ENCODE data around the gene PGGHG.

The PGGHG gene

DNA sequence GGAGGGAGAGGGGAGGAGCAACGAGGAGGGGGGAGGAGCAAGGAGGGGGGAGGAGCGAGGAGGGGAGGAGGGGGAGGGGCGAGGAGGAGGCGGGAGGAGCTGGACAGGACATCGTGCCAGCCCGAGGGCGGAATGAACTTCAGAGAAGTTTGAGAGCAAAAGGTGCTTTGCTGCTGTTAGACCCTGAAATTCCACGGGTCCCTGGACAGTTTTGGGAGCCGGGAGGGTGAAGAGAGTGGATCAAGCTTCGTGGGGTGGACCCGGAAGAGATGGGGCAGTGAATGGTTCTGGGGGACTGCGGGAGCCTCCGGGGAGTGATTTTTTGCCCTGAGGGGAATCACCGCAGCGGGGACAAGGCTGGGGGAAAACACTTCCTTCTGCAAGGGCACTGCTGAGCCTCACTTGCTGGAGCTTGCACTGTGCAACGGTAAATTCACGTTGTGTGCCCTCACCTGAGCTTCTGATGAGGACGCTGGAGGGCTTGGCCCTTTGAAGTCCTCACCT lies 21.4 kb upstream of the PGGHG start:
- Histone ChIP-seq H3K27ac (peak overlapping the region in 20 of 21 experiments; percentile 36 to 95 (median 82)), H3K4me3 (peak overlapping the region; percentile 14 to 42 (median 26))

DNA sequence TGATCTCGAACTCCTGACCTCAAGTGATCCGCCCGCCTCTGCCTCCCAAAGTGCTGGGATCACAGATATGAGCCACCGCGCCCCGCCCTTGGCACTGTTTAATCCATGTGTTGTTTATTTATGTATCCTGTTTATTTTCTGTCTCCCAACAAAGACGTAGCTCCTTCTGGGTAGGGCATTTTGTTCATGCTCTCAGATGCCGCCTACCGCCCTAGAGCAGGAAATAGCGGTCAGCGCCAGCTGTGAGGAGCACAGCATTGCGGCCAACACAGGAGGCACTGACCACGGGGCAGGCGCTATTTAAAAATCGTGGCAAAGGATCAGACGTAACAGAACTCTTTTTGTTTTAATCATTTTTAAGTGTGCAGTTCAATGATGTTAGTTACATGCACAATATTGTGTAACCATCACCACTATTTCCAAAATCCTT lies 20.2 kb upstream of the PGGHG start:
- Histone ChIP-seq H3K27ac (peak overlapping the region; percentile 15 to 95 (median 82)), H3K4me3 (peak overlapping the region; percentile 1 to 42 (median 23))

DNA sequence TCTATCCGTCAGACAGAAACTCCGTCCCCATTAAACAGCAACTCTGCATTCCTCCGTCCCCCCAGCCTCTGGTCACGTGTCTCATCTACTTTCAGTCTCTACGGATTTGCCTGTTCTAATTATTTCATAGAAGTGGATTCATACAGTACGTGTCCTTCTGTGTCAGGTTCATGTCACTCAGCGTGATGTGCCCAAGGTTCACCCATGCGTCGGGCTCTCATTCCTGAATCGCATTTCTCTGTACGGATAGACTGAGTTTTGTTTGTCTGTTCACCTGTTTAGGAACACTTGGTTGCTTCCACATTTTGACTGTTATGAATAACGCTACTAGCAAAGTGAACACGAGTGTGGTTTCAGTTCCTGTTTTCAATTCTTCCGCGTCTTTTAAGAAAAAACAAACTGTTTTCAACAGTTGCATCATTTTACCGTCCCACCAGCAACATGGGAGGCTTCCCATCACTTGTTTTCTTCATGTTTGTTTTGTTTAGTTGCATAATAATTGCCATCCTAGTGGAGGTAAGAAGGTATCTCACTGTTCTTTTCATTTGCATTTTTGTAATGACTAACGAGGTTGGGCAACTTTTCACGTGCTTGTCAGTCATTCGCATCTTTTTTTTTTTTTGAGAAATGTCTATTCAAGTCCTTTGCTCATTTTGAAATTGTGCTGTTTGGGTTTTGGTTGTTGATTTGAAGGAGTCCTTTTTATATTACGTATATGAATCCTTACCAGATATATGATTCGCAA lies 19.6 kb upstream of the PGGHG start:
- Histone ChIP-seq H3K27ac (peak overlapping the region in 20 of 21 experiments; percentile 36 to 95 (median 82)), H3K4me3 (peak overlapping the region in 6 of 7 experiments; percentile 1 to 42 (median 17))

DNA sequence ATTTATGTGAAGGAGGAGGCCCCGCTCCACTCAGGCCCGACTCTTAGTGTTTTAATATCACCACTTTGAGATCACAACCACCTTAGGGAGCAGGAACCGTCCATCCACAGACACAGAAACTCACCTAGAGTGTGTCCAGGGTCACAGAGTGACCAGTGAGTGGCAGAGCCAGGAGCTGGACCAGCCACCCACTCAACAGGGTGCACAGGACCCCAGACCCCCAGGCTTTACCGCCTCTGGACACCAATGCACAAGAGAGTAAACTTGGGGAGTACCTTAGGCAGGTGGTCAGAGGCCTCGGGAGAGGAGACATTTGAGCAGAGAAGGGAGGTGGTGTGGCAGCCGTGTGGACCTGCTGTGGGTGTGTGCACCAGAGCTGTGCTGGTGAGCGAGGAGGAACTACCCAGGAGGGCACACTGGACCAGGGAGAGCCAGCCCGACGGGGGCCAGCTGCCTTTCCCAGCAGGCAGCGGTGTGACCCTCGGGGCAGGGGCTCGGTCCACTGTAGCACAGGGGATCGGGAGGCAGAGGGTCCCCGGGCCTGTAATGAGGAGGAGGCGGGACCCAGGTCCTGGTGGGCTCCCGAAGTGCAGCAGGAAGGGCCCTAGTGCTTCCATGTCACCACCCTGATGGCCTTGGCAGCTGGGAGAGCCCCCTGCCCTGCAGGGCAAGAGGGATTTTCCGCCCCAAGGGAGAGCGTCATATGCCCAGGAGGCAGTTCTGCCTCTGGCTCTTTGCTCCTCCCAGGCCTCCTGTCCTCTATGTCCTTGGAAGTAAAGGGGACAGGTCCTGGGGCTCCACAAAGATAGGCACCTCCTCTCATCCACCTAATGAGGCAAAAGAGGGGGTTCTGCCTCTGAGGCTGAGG lies 18.2 kb upstream of the PGGHG start:
- Histone ChIP-seq H3K4me3 (no peak overlapping the region), H3K27ac (peak overlapping the region in 13 of 21 experiments; percentile 7 to 95 (median 82))

DNA sequence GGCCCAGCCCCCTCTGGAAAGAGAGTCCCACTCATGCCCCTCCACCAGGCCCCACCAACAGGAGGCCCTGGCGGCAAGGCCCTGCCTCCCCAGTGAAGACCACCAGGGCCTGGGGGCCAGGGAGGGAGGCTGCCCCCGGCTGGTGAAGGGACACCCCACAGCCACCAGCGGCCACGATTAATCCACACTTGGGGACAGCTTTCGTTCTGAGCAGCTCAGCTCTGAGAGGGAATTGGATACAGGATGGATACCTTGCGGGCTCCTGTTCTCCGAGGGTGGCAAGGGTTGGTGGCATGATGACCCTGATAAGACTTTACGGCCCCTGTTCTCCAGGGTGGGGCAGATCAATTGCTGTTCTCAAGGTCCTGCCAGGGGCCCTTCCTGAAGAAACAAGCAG lies 17.6 kb upstream of the PGGHG start:
- H3K4me3 ChIP-seq, result no peak overlapping the region
- peak overlapping the region in 1 of 21 experiments; percentile 95 for H3K27ac ChIP-seq

DNA sequence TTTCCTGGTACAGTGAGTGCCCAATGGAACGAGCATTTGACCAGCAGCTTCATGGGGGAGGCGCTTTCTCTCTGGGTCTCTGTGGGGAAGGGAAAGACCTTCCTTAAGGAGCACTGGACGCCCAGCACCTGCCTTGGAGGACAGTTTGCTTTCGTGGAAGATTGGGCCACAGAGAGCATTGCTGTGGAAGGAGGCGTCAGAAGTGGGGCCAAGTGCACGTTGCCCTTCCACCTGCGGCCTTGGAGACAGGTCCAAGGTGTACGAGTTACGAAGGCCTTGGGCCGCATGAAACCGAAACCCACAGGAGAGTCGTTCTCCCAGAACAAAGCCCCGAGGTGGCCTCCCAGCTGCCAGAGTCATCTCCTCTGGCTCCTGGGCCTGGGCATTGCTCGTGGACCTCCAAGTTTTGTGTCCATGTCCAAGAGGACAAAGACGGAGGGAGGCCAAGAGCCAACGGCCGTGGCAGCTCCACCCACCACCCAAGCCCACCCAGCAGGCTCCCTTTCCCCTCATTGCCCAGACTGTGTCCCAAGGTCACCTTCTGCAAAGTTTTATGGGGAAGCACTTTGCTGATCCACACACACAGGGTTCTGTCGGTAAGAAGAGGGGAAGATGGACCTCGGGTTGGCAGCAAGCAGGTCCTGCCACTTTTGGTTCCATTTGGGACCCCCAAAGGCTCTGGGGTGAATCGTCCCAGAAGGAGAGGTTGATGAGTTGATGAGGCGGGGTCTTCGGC lies 16.6 kb upstream of the PGGHG start:
- Histone ChIP-seq H3K4me3 (no peak overlapping the region), H3K27ac (no peak overlapping the region)

DNA sequence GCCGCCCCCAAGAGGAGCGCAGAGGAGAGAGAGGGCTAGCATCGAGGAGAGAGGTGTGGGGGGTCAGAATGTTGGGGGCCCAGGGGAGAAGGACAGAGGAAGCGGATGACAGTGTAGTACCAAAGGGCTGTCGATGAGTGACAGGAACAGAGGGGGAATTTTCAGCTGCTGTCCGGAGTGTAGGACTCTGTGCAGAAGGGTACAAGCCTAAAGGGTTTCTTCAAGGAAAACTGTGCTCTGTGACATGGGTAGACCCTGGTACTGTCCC lies 16.1 kb upstream of the PGGHG start:
- Histone ChIP-seq H3K4me3 (no peak overlapping the region), H3K27ac (no peak overlapping the region)

DNA sequence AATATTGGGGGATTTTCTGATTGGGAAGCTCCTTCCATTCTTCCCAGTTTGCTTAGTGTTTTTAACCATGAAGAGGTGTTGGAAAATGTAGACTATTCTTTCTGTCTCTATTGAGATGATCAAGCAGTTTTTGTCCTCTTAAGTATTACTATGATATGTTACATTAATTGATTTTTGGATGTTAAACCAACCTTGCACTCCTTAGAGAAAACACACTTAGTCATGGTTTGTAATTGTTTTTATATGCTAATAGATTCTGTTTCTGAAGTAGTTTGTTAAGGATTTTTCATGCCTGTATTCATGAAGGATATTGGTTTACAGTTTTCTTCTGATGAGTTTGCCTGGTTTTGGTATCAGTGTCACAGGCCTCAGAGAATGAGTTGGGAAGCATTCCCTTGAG lies 12.7 kb upstream of the PGGHG start:
- H3K27ac ChIP-seq, result no peak overlapping the region
- no peak overlapping the region for H3K4me3 ChIP-seq

DNA sequence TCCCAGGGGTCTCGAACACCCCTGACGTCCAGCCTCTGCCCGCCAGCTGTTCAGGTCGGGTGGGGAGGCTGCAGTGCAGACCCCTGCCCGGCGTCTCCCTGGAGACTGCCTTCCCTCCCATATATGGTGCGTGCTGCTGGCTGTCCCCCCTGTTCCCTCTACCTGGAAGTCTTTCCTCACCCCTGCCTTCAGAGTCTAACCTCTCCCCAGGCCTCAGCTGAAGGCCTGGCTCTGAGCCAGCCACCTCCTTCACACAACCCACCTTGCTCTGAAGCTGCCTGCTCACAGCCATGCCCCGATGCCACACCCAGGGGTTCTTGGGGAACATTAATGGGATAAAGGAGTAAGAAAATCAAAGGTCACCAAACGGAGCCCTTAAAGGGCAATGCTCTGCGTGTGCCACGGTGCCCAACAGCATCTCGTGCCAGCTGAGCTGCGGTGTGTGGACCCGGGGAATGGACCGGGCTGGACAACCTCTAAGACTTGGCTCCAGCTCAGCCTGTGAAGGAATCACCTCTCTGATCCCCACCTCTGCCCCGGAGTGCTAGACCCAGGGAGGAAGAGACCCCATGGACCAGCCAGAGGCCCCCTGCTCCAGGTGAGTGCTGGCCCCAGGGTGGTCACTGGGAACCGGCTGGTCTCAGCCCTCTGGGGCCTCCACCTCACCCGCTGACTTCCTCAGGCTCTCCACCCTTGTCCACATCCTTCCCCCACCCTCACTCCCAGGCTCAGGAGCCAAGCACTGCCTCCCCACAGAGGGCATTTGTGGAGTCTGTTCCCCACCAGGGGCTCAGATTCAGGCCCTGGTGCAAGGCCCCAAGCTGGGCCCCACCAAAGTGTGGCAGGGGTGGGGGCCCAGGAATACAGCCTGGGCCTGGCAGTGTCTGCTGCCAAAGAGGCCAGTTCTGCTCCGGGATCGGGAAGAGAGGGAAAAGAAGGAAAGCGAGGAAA lies 10.7 kb upstream of the PGGHG start, which contains the start of gene NLRP6:
Gene NLRP6, plus strand, starts transcription at position 407 of the 951 bp plus-strand sequence. Its CDS starts 163 bp downstream, at position 570.
- Histone ChIP-seq H3K27ac (peak within 1 kb of the TSS in 1 of 21 experiments; percentile 30), H3K4me3 (peak within 1 kb of the TSS; percentile 14 to 35 (median 22))

DNA sequence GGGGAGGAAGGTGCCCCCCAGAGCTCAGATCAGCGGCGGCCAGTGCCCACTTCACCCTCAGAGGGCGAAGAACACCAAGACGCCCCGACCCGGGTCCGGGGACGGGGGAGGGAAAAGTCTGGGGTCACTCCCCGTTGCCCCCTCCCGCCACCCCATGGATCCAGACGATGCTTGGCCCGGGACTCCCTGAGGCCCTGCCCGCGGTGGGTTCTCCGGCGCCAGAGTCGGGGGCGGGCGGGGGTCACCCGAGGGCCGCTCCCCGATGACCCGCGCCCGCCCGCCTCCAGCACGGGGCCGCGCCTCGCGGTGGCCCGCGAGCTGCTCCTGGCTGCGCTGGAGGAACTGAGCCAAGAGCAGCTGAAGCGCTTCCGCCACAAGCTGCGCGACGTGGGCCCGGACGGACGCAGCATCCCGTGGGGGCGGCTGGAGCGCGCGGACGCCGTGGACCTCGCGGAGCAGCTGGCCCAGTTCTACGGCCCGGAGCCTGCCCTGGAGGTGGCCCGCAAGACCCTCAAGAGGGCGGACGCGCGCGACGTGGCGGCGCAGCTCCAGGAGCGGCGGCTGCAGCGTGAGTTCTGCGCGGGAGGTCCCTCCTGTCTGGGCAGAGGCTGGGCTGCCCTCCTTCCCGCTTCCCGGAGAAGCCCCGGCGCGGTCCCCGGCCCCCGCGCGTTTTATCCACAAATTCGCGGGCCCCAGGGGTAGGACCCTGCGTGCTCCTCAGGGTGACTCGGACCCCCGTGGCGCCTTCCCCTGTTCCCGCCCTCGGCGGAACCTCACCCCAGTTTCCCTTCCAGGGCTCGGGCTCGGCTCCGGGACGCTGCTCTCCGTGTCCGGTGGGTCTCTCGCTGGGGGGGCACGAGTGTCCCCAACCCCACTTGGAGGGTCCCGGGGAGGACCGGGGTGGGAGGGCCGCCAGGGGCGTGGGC lies 9.6 kb upstream of the PGGHG start:
- peak overlapping the region in 1 of 21 experiments; percentile 30 for H3K27ac ChIP-seq
- peak overlapping the region; percentile 14 to 35 (median 22) for H3K4me3 ChIP-seq

DNA sequence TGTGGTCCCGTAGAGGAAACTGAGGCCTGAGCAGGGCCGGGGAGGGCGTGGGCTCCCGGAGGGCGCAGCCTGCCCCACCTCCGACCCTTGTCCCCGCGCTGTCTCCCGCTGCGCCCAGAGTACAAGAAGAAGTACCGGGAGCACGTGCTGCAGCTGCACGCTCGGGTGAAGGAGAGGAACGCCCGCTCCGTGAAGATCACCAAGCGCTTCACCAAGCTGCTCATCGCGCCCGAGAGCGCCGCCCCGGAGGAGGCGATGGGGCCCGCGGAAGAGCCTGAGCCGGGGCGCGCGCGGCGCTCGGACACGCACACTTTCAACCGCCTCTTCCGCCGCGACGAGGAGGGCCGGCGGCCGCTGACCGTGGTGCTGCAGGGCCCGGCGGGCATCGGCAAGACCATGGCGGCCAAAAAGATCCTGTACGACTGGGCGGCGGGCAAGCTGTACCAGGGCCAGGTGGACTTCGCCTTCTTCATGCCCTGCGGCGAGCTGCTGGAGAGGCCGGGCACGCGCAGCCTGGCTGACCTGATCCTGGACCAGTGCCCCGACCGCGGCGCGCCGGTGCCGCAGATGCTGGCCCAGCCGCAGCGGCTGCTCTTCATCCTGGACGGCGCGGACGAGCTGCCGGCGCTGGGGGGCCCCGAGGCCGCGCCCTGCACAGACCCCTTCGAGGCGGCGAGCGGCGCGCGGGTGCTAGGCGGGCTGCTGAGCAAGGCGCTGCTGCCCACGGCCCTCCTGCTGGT lies 8.8 kb upstream of the PGGHG start:
- Histone ChIP-seq H3K27ac (peak overlapping the region in 1 of 21 experiments; percentile 30), H3K4me3 (peak overlapping the region; percentile 17 to 35 (median 23))

DNA sequence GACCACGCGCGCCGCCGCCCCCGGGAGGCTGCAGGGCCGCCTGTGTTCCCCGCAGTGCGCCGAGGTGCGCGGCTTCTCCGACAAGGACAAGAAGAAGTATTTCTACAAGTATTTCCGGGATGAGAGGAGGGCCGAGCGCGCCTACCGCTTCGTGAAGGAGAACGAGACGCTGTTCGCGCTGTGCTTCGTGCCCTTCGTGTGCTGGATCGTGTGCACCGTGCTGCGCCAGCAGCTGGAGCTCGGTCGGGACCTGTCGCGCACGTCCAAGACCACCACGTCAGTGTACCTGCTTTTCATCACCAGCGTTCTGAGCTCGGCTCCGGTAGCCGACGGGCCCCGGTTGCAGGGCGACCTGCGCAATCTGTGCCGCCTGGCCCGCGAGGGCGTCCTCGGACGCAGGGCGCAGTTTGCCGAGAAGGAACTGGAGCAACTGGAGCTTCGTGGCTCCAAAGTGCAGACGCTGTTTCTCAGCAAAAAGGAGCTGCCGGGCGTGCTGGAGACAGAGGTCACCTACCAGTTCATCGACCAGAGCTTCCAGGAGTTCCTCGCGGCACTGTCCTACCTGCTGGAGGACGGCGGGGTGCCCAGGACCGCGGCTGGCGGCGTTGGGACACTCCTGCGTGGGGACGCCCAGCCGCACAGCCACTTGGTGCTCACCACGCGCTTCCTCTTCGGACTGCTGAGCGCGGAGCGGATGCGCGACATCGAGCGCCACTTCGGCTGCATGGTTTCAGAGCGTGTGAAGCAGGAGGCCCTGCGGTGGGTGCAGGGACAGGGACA lies 8.0 kb upstream of the PGGHG start:
- peak overlapping the region in 1 of 21 experiments; percentile 6 for H3K27ac ChIP-seq
- peak overlapping the region; percentile 15 to 35 (median 23) for H3K4me3 ChIP-seq

DNA sequence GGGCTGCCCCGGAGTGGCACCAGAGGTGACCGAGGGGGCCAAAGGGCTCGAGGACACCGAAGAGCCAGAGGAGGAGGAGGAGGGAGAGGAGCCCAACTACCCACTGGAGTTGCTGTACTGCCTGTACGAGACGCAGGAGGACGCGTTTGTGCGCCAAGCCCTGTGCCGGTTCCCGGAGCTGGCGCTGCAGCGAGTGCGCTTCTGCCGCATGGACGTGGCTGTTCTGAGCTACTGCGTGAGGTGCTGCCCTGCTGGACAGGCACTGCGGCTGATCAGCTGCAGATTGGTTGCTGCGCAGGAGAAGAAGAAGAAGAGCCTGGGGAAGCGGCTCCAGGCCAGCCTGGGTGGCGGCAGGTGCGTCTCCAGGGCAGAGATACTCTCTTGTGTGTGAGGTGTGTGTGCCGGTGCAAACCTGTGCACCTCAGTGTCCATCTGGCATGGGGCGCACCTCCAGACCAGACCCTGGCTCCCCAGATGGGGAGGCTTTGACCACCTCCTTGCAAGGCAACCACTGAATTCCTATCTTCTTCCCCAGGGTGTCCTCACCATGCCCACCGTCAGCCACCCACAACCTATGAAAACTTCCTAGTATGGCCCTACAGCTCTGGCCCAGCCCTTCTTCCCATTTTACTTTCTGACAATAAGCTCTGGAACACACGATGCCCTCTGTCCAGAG lies 7.3 kb upstream of the PGGHG start:
- H3K4me3 ChIP-seq, result peak overlapping the region in 4 of 7 experiments; percentile 11 to 35 (median 24)
- no peak overlapping the region for H3K27ac ChIP-seq

DNA sequence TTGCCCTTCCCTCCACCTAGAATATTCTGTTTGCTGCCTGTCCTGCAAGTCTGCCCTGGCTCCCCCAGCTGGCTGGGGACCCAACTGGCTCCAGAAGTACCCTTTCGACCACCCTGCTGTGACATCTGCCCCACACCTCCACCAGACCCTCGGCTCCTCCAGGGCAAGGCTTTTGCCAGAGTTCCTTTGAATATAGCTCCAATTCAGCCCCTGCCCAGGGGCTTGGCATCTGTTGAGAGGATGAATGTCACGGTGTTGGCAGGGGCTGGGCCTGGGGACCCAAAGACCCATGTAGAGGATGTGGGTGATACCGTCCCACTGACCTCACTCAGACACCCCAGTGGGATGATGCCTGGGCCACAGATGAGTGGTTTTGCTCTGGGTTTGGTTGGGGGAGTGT lies 6.8 kb upstream of the PGGHG start:
- H3K27ac ChIP-seq, result no peak overlapping the region

DNA sequence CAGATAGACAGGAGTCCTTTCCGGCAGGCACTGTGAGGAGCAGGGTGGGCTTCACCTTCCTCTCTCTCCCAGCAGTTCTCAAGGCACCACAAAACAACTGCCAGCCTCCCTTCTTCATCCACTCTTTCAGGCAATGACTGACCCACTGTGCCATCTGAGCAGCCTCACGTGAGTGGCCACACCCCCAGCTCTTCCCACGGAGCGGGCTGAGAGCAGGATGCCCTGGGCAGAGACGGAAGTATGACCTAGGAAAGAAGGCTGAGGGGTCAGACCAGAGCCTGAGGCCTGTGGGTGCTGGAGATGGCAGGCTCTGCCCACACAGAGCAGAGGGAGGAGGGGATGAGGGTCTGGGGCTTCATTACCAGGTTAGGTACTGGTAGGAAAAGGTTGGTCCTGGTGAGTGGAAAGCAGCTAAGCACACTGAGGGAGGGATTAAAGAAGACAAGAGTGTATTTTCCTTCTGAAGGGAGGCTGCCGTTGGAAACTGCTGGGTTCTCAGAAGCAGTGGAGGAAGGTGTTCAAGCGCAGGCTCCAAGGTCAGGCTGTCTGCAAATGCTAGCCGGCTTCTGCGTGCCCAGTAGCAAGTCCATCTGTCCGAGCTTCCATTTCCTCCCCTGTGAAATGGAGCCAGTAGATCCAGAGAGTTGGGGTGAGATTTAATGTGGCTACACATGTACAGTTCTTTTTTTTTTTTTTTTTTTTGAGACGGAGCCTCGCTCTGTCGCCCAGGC lies 6.1 kb upstream of the PGGHG start:
- H3K4me3 ChIP-seq, result no peak overlapping the region

More for the DNA sequence above, 6.8 kb upstream of the PGGHG start:
- H3K4me3 ChIP-seq, result no peak overlapping the region

More for the DNA sequence above, 6.1 kb upstream of the PGGHG start:
- H3K27ac ChIP-seq, result no peak overlapping the region

Measured in skin epidermis (tissue), 12 donors.